Loucy (cell line): Measurements from ENCODE around the gene FPR1.

Experiments
- H2AFZ ChIP-seq: fragments of 200-600 bp; sonication (generic); 2 replicates; pipeline ENCODE4 v1.6.0; 2016; ENCODE audit warnings: antibody characterized with exemption, mild to moderate bottlenecking, low read length, moderate library complexity
- H3F3A ChIP-seq: fragments of 200-600 bp; 2 replicates; pipeline ENCODE4 v1.6.0; 2016; ENCODE audit warnings: antibody characterized with exemption, low read depth, mild to moderate bottlenecking
- H3K27me3 ChIP-seq: fragments of 200-600 bp; sonication (generic); 2 replicates; pipeline ENCODE4 v1.6.1; 2014; ENCODE audit warnings: low read length, mild to moderate bottlenecking; ENCODE audit not compliant: insufficient read depth, poor library complexity, severe bottlenecking
- H3K36me3 ChIP-seq: fragments of 200-600 bp; sonication (generic); 2 replicates; pipeline ENCODE4 v1.6.1; 2016; ENCODE audit warnings: low read length; ENCODE audit not compliant: insufficient read depth
- H3K4me1 ChIP-seq: fragments of 200-600 bp; sonication (generic); 2 replicates; pipeline ENCODE4 v1.5.1; 2014; ENCODE audit warnings: low read length, mild to moderate bottlenecking; ENCODE audit not compliant: insufficient read depth, poor library complexity, severe bottlenecking
- H3K4me2 ChIP-seq: fragments of 200-600 bp; sonication (generic); 2 replicates; pipeline ENCODE4 v1.6.0; 2014; ENCODE audit warnings: antibody characterized with exemption, low read length, low read depth, mild to moderate bottlenecking; ENCODE audit not compliant: poor library complexity, severe bottlenecking
- H3K4me3 ChIP-seq: fragments of 200-600 bp; sonication (generic); 2 replicates; pipeline ENCODE4 v1.5.1; 2014; ENCODE audit warnings: low read length, mild to moderate bottlenecking, mixed read lengths; ENCODE audit not compliant: poor library complexity, severe bottlenecking
- H3K79me2 ChIP-seq: fragments of 200-600 bp; sonication (generic); 2 replicates; pipeline ENCODE4 v1.6.1; 2014; ENCODE audit warnings: low read length; ENCODE audit not compliant: insufficient read depth
- H3K9ac ChIP-seq: fragments of 200-600 bp; sonication (generic); 2 replicates; pipeline ENCODE4 v1.6.0; 2014; ENCODE audit warnings: mild to moderate bottlenecking, low read depth, low read length, moderate library complexity; ENCODE audit not compliant: poor library complexity, severe bottlenecking
- H3K9me2 ChIP-seq: fragments of 200-600 bp; sonication (generic); replicated peaks from 2 replicates; pipeline ENCODE4 v1.6.1; 2016; ENCODE audit warnings: low read depth, low read length, mixed read lengths
- H3K9me3 ChIP-seq: fragments of 200-600 bp; sonication (generic); 2 replicates; pipeline ENCODE4 v1.6.1; 2014; ENCODE audit warnings: mild to moderate bottlenecking, antibody characterized with exemption, low read length, low read depth; ENCODE audit not compliant: insufficient read depth
- H4K20me1 ChIP-seq: fragments of 200-600 bp; sonication (generic); 2 replicates; pipeline ENCODE4 v1.6.0; 2014; ENCODE audit warnings: antibody characterized with exemption, low read length, mild to moderate bottlenecking; ENCODE audit not compliant: insufficient read depth, poor library complexity, severe bottlenecking
- EZH2phosphoT487 ChIP-seq: fragments of 200-600 bp; IDR thresholded peaks from 2 replicates; pipeline ENCODE4 v1.6.1; 2018; ENCODE audit warnings: antibody characterized with exemption, mild to moderate bottlenecking, moderate library complexity, borderline replicate concordance
- TF ChIP-seq, protein P1 (sequence below): fragments of 200-600 bp; sonication (generic); conservative IDR thresholded peaks from 2 replicates; pipeline ENCODE4 v1.5.1; 2014; ENCODE audit warnings: mild to moderate bottlenecking, antibody characterized with exemption, low read length

The FPR1 gene

DNA sequence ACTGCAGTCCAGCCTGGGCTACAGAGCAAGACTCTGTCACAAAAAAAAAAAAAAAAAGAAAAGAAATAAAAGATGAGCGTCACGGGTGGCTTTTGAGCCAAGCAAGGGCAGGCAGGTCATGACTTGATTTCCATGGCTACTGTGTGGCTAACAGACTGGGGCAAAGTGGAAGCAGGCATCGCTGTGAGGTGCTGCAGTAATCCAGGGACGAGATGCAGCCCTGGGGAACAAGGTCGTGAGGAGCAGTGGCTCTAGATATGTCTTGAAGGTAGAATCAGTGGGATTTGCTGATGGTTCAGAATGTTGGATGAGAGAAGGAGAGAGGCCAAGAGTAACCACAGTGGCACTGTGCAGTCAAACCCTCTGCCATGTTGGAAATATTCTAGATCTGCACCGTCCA is 42.1 kb downstream of the FPR1 start:
- Histone ChIP-seq H3K4me3 (no peak overlapping the region), H3K9ac (no peak overlapping the region), H3K36me3 (no peaks in the 10 kb centered on the region), H3K4me2 (no peak overlapping the region), H3K27me3 (no peaks in the 10 kb centered on the region), H3K4me1 (peaks cover 6% of the 10 kb centered on the region), H2AFZ (no peak overlapping the region), H3F3A (no peaks in the 10 kb centered on the region), H3K9me3 (no peaks in the 10 kb centered on the region), H4K20me1 (peaks cover 5% of the 10 kb centered on the region), H3K79me2 (peaks cover 9% of the 10 kb centered on the region), H3K9me2 (no peaks in the 10 kb centered on the region)
- no peak for TF ChIP-seq EZH2phosphoT487
- TF ChIP-seq, protein P1, sequence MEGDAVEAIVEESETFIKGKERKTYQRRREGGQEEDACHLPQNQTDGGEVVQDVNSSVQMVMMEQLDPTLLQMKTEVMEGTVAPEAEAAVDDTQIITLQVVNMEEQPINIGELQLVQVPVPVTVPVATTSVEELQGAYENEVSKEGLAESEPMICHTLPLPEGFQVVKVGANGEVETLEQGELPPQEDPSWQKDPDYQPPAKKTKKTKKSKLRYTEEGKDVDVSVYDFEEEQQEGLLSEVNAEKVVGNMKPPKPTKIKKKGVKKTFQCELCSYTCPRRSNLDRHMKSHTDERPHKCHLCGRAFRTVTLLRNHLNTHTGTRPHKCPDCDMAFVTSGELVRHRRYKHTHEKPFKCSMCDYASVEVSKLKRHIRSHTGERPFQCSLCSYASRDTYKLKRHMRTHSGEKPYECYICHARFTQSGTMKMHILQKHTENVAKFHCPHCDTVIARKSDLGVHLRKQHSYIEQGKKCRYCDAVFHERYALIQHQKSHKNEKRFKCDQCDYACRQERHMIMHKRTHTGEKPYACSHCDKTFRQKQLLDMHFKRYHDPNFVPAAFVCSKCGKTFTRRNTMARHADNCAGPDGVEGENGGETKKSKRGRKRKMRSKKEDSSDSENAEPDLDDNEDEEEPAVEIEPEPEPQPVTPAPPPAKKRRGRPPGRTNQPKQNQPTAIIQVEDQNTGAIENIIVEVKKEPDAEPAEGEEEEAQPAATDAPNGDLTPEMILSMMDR = no peak

DNA sequence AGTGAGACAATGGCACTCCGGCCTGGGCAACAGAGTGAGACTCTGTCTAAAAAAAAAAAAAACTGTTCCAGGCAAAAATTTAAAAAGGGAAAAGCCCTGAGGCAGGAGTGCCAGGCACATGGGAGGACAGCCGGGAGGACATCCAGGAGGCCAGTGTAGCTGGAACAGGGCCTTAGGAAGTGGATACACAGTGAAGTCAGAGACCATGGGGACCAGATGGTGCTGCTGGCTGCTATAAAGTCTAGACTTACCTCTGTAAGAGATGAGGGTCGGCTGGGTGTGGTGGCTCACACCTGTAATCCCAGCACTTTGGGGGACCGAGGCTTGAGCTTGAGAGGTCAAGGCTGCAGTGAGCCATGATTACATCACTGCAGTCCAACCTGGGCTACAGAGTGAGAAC is 42.9 kb downstream of the FPR1 start:
- Histone ChIP-seq H3K36me3 (no peaks in the 10 kb centered on the region), H3K4me3 (no peak overlapping the region), H4K20me1 (peaks cover 7% of the 10 kb centered on the region), H2AFZ (no peak overlapping the region), H3K4me2 (no peak overlapping the region), H3K9ac (no peak overlapping the region), H3K9me3 (no peaks in the 10 kb centered on the region), H3K27me3 (no peaks in the 10 kb centered on the region), H3K9me2 (no peaks in the 10 kb centered on the region), H3K4me1 (peaks cover 7% of the 10 kb centered on the region), H3K79me2 (peaks cover 13% of the 10 kb centered on the region), H3F3A (no peaks in the 10 kb centered on the region)
- TF ChIP-seq EZH2phosphoT487 = no peak
- TF ChIP-seq, protein P1 = no peak

DNA sequence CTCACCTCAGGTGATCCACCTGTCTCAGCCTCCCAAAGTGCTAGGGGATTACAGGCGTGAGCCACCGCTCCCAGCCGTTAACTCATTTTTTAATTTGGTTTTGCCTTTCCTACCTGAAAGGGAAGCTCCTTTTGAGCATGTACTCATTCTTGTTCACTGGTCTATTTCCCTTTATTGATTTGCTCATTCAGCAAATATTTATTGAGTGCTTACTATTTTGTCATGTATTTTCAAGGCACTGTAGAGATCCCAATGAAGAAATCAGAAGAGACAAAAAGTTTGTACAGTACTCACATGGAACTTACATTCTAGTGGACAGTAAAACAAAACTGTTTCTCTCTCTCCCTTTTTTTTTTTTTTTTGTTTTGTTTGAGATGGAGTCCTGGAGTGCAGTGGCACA is 44.8 kb downstream of the FPR1 start:
- Histone ChIP-seq H3K27me3 (no peaks in the 10 kb centered on the region), H3K9me3 (no peaks in the 10 kb centered on the region), H3K4me3 (no peak overlapping the region), H3K9ac (no peak overlapping the region), H4K20me1 (peaks cover 7% of the 10 kb centered on the region), H3K4me2 (no peak overlapping the region), H3K9me2 (no peaks in the 10 kb centered on the region), H2AFZ (no peak overlapping the region), H3K79me2 (peaks cover 13% of the 10 kb centered on the region), H3K4me1 (peaks cover 7% of the 10 kb centered on the region), H3K36me3 (no peaks in the 10 kb centered on the region), H3F3A (no peaks in the 10 kb centered on the region)
- TF ChIP-seq, protein P1 = no peak
- TF ChIP-seq EZH2phosphoT487 = no peak
